Keratinocyte (primary cell): ENCODE measurements around the gene NMRAL1. TPM values are rescaled to one million over a fixed set of nuclear protein-coding genes. Genes with fewer than 3 reads are reported as not detected.

Experiments used
- DNase-seq: peaks from one replicate; pipeline ENCODE4 v3.0.0-alpha.2; 2011; ENCODE audit warnings: low read depth, missing footprints, low spot score
- FAIRE-seq: peaks from 2 replicates; lab custom pipeline; 2011; peaks lifted over from hg19 to GRCh38; lab: Jason Lieb, UNC
- H2AFZ ChIP-seq: 2 replicates; pipeline ENCODE4 v1.6.0; 2012; ENCODE audit warnings: low read length, control low read depth, inconsistent platforms; ENCODE audit not compliant: control insufficient read depth
- H3K27ac ChIP-seq: 2 replicates; pipeline ENCODE4 v1.5.1; 2011; ENCODE audit warnings: low read length; ENCODE audit not compliant: control insufficient read depth, insufficient read depth
- H3K27me3 ChIP-seq: 3 replicates; pipeline ENCODE4 v1.6.0; 2011; ENCODE audit warnings: low read length; ENCODE audit not compliant: control insufficient read depth, insufficient read depth; ENCODE audit errors: extremely low read depth
- H3K36me3 ChIP-seq, 2 experiments: 2 replicates in 1 of 2; 3 replicates in 1 of 2; pipeline ENCODE4 v1.5.1; 2011; ENCODE audit warnings: low read length in 2 of 2, mild to moderate bottlenecking in 1 of 2; ENCODE audit not compliant: control insufficient read depth in 2 of 2, insufficient read depth in 2 of 2; ENCODE audit errors: extremely low read depth in 1 of 2
- H3K4me1 ChIP-seq: 3 replicates; pipeline ENCODE4 v1.5.1; 2011; ENCODE audit warnings: low read length; ENCODE audit not compliant: control insufficient read depth, insufficient read depth; ENCODE audit errors: extremely low read depth
- H3K4me2 ChIP-seq: 3 replicates; pipeline ENCODE4 v1.6.0; 2011; ENCODE audit warnings: low read depth, low read length; ENCODE audit not compliant: control insufficient read depth, insufficient read depth; ENCODE audit errors: extremely low read depth
- H3K4me3 ChIP-seq, 3 experiments: fragments of 200-600 bp in 1 of 3; sonication (generic) in 1 of 3; 2 replicates in 2 of 3; 3 replicates in 1 of 3; pipeline ENCODE4 v1.5.1; 2011 to 2016; ENCODE audit warnings: low read length in 3 of 3, mild to moderate bottlenecking in 3 of 3, control low read depth in 2 of 3, inconsistent platforms in 1 of 3, low read depth in 1 of 3, mixed read lengths in 1 of 3, mixed run types in 1 of 3, moderate library complexity in 1 of 3; ENCODE audit not compliant: control insufficient read depth in 2 of 3, insufficient read depth in 2 of 3; ENCODE audit errors: extremely low read depth in 1 of 3
- H3K79me2 ChIP-seq: 2 replicates; pipeline ENCODE4 v1.6.0; 2012; ENCODE audit warnings: low read length; ENCODE audit not compliant: control insufficient read depth, insufficient read depth
- H3K9ac ChIP-seq: 3 replicates; pipeline ENCODE4 v1.6.0; 2011; ENCODE audit warnings: low read length; ENCODE audit not compliant: control insufficient read depth, insufficient read depth; ENCODE audit errors: extremely low read depth
- H3K9me1 ChIP-seq: 3 replicates; pipeline ENCODE4 v1.6.0; 2011; ENCODE audit warnings: low read length; ENCODE audit not compliant: control insufficient read depth, insufficient read depth; ENCODE audit errors: extremely low read depth
- H3K9me3 ChIP-seq: 2 replicates; pipeline ENCODE4 v1.5.1; 2012; ENCODE audit warnings: low read depth, low read length; ENCODE audit not compliant: control insufficient read depth
- H4K20me1 ChIP-seq: 3 replicates; pipeline ENCODE4 v1.6.0; 2011; ENCODE audit warnings: low read length; ENCODE audit not compliant: control insufficient read depth, insufficient read depth; ENCODE audit errors: extremely low read depth
- CTCF ChIP-seq, 3 experiments: IDR thresholded peaks in 1 of 3; conservative IDR thresholded peaks in 1 of 3; optimal IDR thresholded peaks in 1 of 3; 2 replicates in 2 of 3; 3 replicates in 1 of 3; pipeline versions ENCODE3 to v1.5.1; 2011; ENCODE audit warnings: low read length in 3 of 3, mild to moderate bottlenecking in 3 of 3, moderate library complexity in 2 of 3, control low read depth in 1 of 3, inconsistent platforms in 1 of 3; ENCODE audit not compliant: insufficient read depth in 2 of 3; ENCODE audit errors: extremely low read depth in 1 of 3
- EZH2 ChIP-seq: IDR thresholded peaks from one replicate; pipeline ENCODE4 v1.6.1; 2012; ENCODE audit warnings: inconsistent platforms, mild to moderate bottlenecking, low read length, moderate library complexity
- dilution Hi-C: fragments of 300-500 bp; cut with MboI; formaldehyde crosslinking; loops from one replicate; pipeline ENCODE4 v1.7.0; 2020; ENCODE audit warnings: low sequenced_read_pairs; ENCODE audit not compliant: extremely low pct_ligation_motif_present
- polyA plus RNA-seq, 5 experiments: library from polyadenylated mRNA; depleted of rRNA in 3 of 5; stranded (reverse) in 3 of 5; stranded (forward) in 1 of 5; unstranded in 1 of 5; fragments of >200 nt; gene quantifications; 1 replicate in 1 of 5; 2 replicates in 3 of 5; 3 replicates in 1 of 5; pipeline versions ENCODE4 v1.2.1 to v1.2.3, GENCODE V29; 2011 to 2012; ENCODE audit warnings: missing spikeins in 2 of 5, low read depth in 1 of 5, low replicate concordance in 1 of 5

NMRAL1 gene
- polyA plus RNA-seq, 1 donor (not counting 4 experiments of a cell fraction or from before 2014, with no cell fraction given) = 39.5 TPM

GRCh38 chr16:4431023-4431422, 43.4 kb downstream of the NMRAL1 start:
- Histone ChIP-seq H3K9ac (no peak overlapping the region), H3K36me3 (peaks cover 8 to 27% of the 10 kb centered on the region in 2 experiments), H4K20me1 (peaks cover 4% of the 10 kb centered on the region), H3K9me3 (no peaks in the 10 kb centered on the region), H3K79me2 (peaks cover 76% of the 10 kb centered on the region), H3K27me3 (no peaks in the 10 kb centered on the region), H3K4me3 (no peak overlapping the region), H3K4me2 (no peak overlapping the region), H3K27ac (no peak overlapping the region), H3K9me1 (no peaks in the 10 kb centered on the region), H3K4me1 (peaks cover 21% of the 10 kb centered on the region), H2AFZ (no peak overlapping the region)
- TF ChIP-seq CTCF (optimal IDR thresholded peaks at IDR 0.05 in 1 of 3, IDR thresholded peaks at IDR 0.05 in 1 of 3, conservative IDR thresholded peaks at IDR 0.05 in 1 of 3; ENCODE audit: extremely low read depth in 1 of 3, insufficient read depth in 2 of 3, low read length in 3 of 3) = no peak
- TF ChIP-seq EZH2 = no peak
- no peak for FAIRE-seq
- no peak for DNase-seq
- dilution Hi-C loops = no loop called here

GRCh38 chr16:4428500-4428899, 45.9 kb downstream of the NMRAL1 start:
- Histone ChIP-seq H3K9ac (peak overlapping the region; percentile 33), H3K4me2 (peak overlapping the region; percentile 27), H3K9me1 (no peaks in the 10 kb centered on the region), H3K9me3 (no peaks in the 10 kb centered on the region), H3K79me2 (peaks cover 63% of the 10 kb centered on the region), H3K4me3 (no peak overlapping the region), H3K4me1 (peaks cover 21% of the 10 kb centered on the region), H3K27me3 (no peaks in the 10 kb centered on the region), H4K20me1 (no peaks in the 10 kb centered on the region), H3K27ac (peak overlapping the region; percentile 73), H2AFZ (no peak overlapping the region), H3K36me3 (peaks cover 3 to 14% of the 10 kb centered on the region in 2 experiments)
- FAIRE-seq (no peak), DNase-seq (peak; percentile 81)
- TF ChIP-seq EZH2 (no peak), CTCF (optimal IDR thresholded peaks at IDR 0.05 in 1 of 3, IDR thresholded peaks at IDR 0.05 in 1 of 3, conservative IDR thresholded peaks at IDR 0.05 in 1 of 3; ENCODE audit: extremely low read depth in 1 of 3, insufficient read depth in 2 of 3, low read length in 3 of 3) (no peak)
- dilution Hi-C loops = no loop called here
